Mucosa of gallbladder (tissue), 1 donor: ENCODE data around the gene RPL26. TPM values are rescaled to one million over a fixed set of nuclear protein-coding genes. Genes with fewer than 3 reads are reported as not detected.
"Not testable (repeated sequence)": the region's sequence is repeated elsewhere in the genome, so short reads cannot be mapped to it uniquely, and the experiment has no call there.

ENCODE experiments used
- DNase-seq: peaks from one replicate; pipeline ENCODE4 v3.0.0-alpha.2; 2020; ENCODE audit warnings: low spot score
- total RNA-seq: library from RNA; stranded (reverse); gene quantifications from one replicate; pipeline ENCODE4 v1.2.1, GENCODE V29; 2021
- donor health status: DM: no; HTN: no; CAD: no.

Gene RPL26
- total RNA-seq, 1 donor from 2014 or later: 1,147 TPM

- no peak for DNase-seq
Measured at GRCh38 chr17:8366231-8366630, 16.8 kb downstream of the RPL26 start.

DNA sequence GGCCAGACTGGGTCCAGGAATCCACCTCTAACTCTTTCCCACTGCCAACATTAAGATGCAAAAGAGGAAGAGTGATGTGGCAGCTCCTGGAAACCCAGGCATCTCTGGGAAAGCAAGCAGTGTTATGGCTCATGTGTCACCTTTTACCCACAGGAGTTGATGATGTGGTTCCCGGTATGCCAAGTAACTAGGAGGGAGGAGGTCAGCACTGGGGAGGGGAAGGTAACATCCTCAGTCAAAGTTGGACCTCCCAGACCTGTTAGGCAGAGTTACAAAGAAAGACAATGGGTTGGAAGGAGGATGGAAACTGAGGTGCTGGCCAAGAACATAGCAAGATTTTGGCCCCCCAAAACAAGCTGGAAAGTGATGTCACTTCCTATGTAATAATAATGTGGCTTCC, 17.9 kb downstream of the RPL26 start:
- no peak for DNase-seq

GRCh38 chr17:8362651-8363332, 20.2 kb downstream of the RPL26 start:
- DNase-seq: no peak

GRCh38 chr17:8360751-8361150, 22.2 kb downstream of the RPL26 start:
- no peak for DNase-seq

- DNase-seq: no peak
Measured at GRCh38 chr17:8360260-8360659, 22.7 kb downstream of the RPL26 start.

GRCh38 chr17:8359769-8360168, 23.2 kb downstream of the RPL26 start:
- DNase-seq: no peak

- no peak for DNase-seq
Measured at GRCh38 chr17:8357910-8358309, 25.1 kb downstream of the RPL26 start.

DNA sequence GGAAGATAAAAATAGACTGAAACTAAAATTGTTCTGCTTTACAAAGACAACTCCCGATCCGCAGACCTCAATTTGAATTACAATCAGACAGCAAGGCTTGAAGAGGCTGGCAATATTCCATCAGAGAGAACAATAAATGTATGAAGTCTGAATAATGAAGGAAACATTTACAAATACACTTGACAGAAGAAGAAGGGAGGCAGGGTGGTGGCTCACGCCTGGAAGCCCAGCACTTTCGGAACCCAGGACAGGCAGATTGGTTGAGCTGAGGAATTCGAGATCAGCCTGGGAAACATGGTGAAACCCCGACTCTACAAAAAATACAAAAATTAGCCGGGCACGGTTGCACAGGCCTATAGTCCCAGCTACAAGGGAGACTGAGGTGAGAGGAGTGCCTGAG, 28.8 kb downstream of the RPL26 start:
- DNase-seq: no peak

GRCh38 chr17:8353736-8354135, 29.3 kb downstream of the RPL26 start:
- DNase-seq: no peak

GRCh38 chr17:8350339-8350738, 32.7 kb downstream of the RPL26 start:
- no peak for DNase-seq

DNA sequence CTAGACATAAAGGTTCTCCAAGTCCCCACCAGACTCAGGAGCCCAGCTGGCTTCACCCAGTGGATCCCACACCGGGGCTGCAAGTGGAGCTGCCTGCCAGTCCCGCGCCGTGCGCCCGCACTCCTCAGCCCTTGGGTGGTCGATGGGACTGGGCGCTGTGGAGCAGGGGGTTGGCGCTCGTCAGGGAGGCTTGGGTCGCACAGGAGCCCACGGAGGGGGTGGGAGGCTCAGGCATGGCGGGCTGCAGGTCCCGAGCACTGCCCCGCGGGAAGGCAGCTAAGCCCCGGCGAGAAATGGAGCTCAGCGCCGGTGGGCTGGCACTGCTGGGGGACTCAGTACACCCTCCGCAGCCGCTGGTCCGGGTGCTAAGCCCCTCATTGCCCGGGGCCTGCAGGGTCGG, 36.0 kb downstream of the RPL26 start:
- not testable (repeated sequence) for DNase-seq

- DNase-seq: no peak
Measured at GRCh38 chr17:8345951-8346665, 36.9 kb downstream of the RPL26 start.

DNA sequence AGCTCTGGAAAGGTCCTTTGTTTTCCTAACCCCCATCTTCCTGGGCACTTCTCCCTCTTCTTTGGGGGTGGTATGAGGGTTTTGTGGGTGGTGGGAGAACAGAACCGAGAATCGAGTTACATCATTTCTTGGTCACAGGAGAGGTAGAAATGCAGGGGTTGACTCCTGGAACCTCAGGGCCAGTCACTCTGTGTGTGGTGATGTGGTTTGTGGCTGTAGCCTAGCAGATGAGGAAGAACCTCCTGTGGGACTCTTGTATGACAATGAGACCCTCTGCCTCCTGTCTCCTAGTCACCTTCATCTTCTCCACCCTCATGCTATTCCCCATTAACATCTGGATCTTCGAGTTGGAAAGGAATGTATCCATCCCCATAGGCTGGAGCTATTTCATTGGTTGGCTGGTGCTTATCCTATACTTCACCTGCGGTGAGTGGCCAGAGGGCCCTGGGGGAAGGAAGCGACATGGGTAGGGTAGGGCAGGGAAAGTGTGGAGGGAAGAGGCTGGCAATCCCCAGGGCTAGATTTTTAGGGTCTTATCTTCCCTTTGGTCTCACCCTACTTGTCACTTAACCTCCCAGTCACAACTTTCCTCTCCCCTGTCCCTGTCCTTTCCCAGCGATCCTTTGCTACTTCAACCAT, 37.8 kb downstream of the RPL26 start:
- DNase-seq: no peak

- DNase-seq: no peak
Measured at GRCh38 chr17:8341456-8341855, 41.5 kb downstream of the RPL26 start.

DNA sequence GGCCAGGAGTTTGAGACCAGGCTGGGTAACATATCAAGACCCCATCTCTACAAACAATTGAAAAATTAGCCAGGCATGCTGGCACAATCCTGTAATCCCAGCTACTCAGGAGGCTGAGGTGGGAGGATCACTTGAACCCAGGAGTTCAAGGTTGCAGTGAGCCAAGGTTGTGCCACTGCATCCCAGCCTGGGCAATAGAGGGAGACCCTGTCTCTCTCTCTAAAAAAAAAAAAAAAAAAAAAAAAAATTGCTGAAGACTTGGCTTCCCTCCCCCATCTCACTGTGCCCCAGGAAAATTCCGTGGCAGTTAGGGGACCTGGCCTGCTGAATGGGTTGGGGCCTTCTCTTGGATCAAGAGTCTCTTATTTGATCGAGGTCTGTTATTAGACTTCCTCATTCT, 43.5 kb downstream of the RPL26 start, which contains the start of gene ODF4:
ODF4 (plus strand) TSS at position 301 of the 400 bp plus-strand sequence. CDS start 212 bp downstream, outside the sequence.
- no peak for DNase-seq

DNA sequence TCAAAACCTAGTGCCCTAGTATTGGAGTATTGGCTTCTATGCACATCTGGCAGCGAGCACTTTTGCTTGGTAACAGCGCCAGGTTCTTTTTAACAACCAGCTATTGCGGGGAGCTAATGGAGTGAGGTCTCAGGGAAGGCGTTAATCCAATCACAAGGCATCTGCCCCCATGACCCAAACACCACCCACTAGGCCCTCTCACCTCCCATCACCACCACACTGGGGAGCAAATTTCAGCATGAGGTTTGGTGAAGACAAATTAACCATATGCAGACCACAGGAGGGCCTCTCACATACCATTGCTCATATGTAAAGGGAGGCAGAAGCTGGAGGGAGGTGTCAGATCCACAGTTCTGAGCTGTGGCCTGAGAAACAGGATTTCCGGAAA, 44.2 kb downstream of the RPL26 start:
- no peak for DNase-seq

- DNase-seq: no peak
Measured at GRCh38 chr17:8337802-8338752, 44.9 kb downstream of the RPL26 start.

GRCh38 chr17:8333281-8333680, 49.7 kb downstream of the RPL26 start:
- no peak for DNase-seq

DNA sequence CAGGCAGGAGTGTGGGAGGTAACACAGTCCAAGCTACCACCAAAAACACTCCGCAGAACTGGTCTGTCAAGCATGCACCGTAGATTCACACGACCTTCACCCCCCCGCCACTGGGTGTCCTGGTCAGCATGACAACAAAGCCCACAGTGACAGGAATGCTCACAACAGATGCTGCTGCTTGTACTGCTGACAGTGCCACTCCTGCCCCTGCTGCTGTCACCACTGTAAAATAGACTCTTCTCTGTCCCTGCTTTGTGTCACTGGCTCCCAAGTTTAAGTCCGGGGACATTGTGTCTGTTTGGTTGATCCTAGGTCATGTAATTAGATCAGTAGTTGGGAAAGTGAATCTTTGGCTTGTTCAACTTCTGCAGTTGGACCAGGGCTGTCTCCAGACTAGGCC, 50.3 kb downstream of the RPL26 start:
- DNase-seq: no peak

DNA sequence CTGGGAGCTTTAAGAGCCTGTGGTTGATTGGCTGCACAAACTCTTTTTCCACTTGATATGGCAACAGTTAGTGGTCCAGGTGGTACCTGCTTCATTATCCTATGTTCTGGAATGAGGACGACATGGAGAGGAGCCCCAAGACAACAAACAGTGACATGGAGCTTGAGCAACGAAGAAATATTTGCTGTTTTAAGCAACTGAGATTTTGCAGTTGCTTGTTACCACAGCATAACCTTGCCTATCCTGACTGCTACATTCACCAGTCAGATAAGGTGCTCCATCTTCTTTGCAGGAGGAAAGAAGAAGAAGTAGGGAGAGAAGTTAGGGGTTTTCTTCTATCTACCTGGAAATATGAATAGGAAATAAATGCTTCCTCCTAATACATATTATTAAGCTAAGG, 50.9 kb downstream of the RPL26 start:
- DNase-seq: no peak
